ENCODE data around the gene BCL2L2. TPM values are rescaled to one million over a fixed set of nuclear protein-coding genes. Genes with fewer than 3 reads are reported as not detected.

BCL2L2 gene
- polyA plus RNA-seq, 1 donor (not counting 4 experiments of a cell fraction or from before 2014, with no cell fraction given) = 33.9 TPM

GRCh38 chr14:23359722-23360447, 53.3 kb downstream of the BCL2L2 start:
- DNase-seq (ENCODE audit: low read depth, low spot score) = no peak
- TF ChIP-seq EZH2 (IDR thresholded peaks at IDR 0.05; ENCODE audit: low read length) = no peak
- TF ChIP-seq, protein P1, sequence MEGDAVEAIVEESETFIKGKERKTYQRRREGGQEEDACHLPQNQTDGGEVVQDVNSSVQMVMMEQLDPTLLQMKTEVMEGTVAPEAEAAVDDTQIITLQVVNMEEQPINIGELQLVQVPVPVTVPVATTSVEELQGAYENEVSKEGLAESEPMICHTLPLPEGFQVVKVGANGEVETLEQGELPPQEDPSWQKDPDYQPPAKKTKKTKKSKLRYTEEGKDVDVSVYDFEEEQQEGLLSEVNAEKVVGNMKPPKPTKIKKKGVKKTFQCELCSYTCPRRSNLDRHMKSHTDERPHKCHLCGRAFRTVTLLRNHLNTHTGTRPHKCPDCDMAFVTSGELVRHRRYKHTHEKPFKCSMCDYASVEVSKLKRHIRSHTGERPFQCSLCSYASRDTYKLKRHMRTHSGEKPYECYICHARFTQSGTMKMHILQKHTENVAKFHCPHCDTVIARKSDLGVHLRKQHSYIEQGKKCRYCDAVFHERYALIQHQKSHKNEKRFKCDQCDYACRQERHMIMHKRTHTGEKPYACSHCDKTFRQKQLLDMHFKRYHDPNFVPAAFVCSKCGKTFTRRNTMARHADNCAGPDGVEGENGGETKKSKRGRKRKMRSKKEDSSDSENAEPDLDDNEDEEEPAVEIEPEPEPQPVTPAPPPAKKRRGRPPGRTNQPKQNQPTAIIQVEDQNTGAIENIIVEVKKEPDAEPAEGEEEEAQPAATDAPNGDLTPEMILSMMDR (optimal IDR thresholded peaks at IDR 0.05 in 1 of 3, IDR thresholded peaks at IDR 0.05 in 1 of 3, conservative IDR thresholded peaks at IDR 0.05 in 1 of 3; ENCODE audit: extremely low read depth in 1 of 3, insufficient read depth in 2 of 3, low read length in 3 of 3) = no peak
- Histone ChIP-seq H3K9ac (ENCODE audit: control insufficient read depth, extremely low read depth, insufficient read depth, low read length) (no peak overlapping the region), H3K27me3 (ENCODE audit: control insufficient read depth, extremely low read depth, insufficient read depth, low read length) (no peaks in the 10 kb centered on the region), H3K4me2 (ENCODE audit: control insufficient read depth, extremely low read depth, insufficient read depth, low read depth, low read length) (no peak overlapping the region), H3K4me3 (ENCODE audit: control insufficient read depth in 2 of 3, extremely low read depth in 1 of 3, insufficient read depth in 2 of 3, low read depth in 1 of 3, low read length in 3 of 3) (no peak overlapping the region), H2AFZ (ENCODE audit: control insufficient read depth, low read length) (no peak overlapping the region), H3K9me3 (ENCODE audit: control insufficient read depth, low read depth, low read length) (no peaks in the 10 kb centered on the region), H4K20me1 (ENCODE audit: control insufficient read depth, extremely low read depth, insufficient read depth, low read length) (no peaks in the 10 kb centered on the region), H3K9me1 (ENCODE audit: control insufficient read depth, extremely low read depth, insufficient read depth, low read length) (no peaks in the 10 kb centered on the region), H3K79me2 (ENCODE audit: control insufficient read depth, insufficient read depth, low read length) (no peaks in the 10 kb centered on the region), H3K36me3 (ENCODE audit: control insufficient read depth in 2 of 2, extremely low read depth in 1 of 2, insufficient read depth in 2 of 2, low read length in 2 of 2) (peaks cover 0 to 2% of the 10 kb centered on the region in 2 experiments), H3K4me1 (ENCODE audit: control insufficient read depth, extremely low read depth, insufficient read depth, low read length) (peaks cover 6% of the 10 kb centered on the region), H3K27ac (ENCODE audit: control insufficient read depth, insufficient read depth, low read length) (no peak overlapping the region)
- dilution Hi-C loops (cut with MboI; ENCODE audit: extremely low pct_ligation_motif_present, low sequenced_read_pairs) = no loop called here
- no peak for FAIRE-seq

DNA sequence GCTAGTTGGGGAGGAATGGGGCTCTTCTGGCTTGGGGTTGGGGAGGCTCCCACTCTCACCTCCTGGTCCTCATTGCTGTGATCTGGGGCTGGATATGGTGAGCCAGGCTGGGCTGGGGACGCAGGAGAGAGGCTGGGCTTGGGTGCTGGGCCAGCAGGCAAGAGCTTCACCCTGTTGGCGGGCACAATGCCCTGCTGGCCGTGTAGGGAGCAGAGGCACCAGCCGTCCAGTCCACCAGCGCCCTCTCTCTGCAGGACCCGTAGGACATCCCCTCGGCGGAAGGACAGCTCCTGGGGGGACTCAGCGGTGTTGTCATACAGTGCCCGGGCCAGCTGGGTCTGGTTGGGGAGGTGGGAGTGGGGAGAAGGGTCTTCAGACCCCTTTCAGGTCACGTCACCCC, 53.9 kb downstream of the BCL2L2 start:
- no peak overlapping the region for H2AFZ ChIP-seq (ENCODE audit: control insufficient read depth, low read length)
- peaks cover 12% of the 10 kb centered on the region for H3K4me1 ChIP-seq (ENCODE audit: control insufficient read depth, extremely low read depth, insufficient read depth, low read length)
- no peak overlapping the region for H3K4me3 ChIP-seq (ENCODE audit: control insufficient read depth in 2 of 3, extremely low read depth in 1 of 3, insufficient read depth in 2 of 3, low read depth in 1 of 3, low read length in 3 of 3)
- H3K27me3 ChIP-seq (ENCODE audit: control insufficient read depth, extremely low read depth, insufficient read depth, low read length) = no peaks in the 10 kb centered on the region
- H4K20me1 ChIP-seq (ENCODE audit: control insufficient read depth, extremely low read depth, insufficient read depth, low read length) = no peaks in the 10 kb centered on the region
- no peaks in the 10 kb centered on the region for H3K9me1 ChIP-seq (ENCODE audit: control insufficient read depth, extremely low read depth, insufficient read depth, low read length)
- no peaks in the 10 kb centered on the region for H3K9me3 ChIP-seq (ENCODE audit: control insufficient read depth, low read depth, low read length)
- H3K36me3 ChIP-seq (ENCODE audit: control insufficient read depth in 2 of 2, extremely low read depth in 1 of 2, insufficient read depth in 2 of 2, low read length in 2 of 2) = peaks cover 0 to 2% of the 10 kb centered on the region in 2 experiments
- DNase-seq (ENCODE audit: low read depth, low spot score) = no peak
- no peaks in the 10 kb centered on the region for H3K79me2 ChIP-seq (ENCODE audit: control insufficient read depth, insufficient read depth, low read length)
- dilution Hi-C loops (cut with MboI; ENCODE audit: extremely low pct_ligation_motif_present, low sequenced_read_pairs) = no loop called here
- no peak overlapping the region for H3K4me2 ChIP-seq (ENCODE audit: control insufficient read depth, extremely low read depth, insufficient read depth, low read depth, low read length)
- H3K27ac ChIP-seq (ENCODE audit: control insufficient read depth, insufficient read depth, low read length) = no peak overlapping the region
- no peak overlapping the region for H3K9ac ChIP-seq (ENCODE audit: control insufficient read depth, extremely low read depth, insufficient read depth, low read length)
- TF ChIP-seq, protein P1 (optimal IDR thresholded peaks at IDR 0.05 in 1 of 3, IDR thresholded peaks at IDR 0.05 in 1 of 3, conservative IDR thresholded peaks at IDR 0.05 in 1 of 3; ENCODE audit: extremely low read depth in 1 of 3, insufficient read depth in 2 of 3, low read length in 3 of 3) = no peak
- TF ChIP-seq EZH2 (IDR thresholded peaks at IDR 0.05; ENCODE audit: low read length) = no peak
- no peak for FAIRE-seq

All from keratinocyte (primary cell).